GM12875 (cell line): Measurements from ENCODE around the gene NSF.

Experiments
- H3K4me3 ChIP-seq: one replicate; pipeline ENCODE4 v1.5.1; 2011; ENCODE audit warnings: low read depth, low read length, control low read depth
- CTCF ChIP-seq: IDR thresholded peaks from 2 replicates; pipeline ENCODE4 v1.5.1; 2011; ENCODE audit warnings: low read depth, mild to moderate bottlenecking, control low read depth, inconsistent platforms, low read length, moderate library complexity, borderline replicate concordance; ENCODE audit not compliant: insufficient read depth

Gene NSF

GRCh38 chr17:46730679-46731078, 140.2 kb downstream of the NSF start:
- H3K4me3 ChIP-seq, result no peak overlapping the region
- no peak for TF ChIP-seq CTCF

GRCh38 chr17:46732160-46732559, 141.7 kb downstream of the NSF start:
- no peak for TF ChIP-seq CTCF
- H3K4me3 ChIP-seq, result no peak overlapping the region

GRCh38 chr17:46732754-46733398, 142.4 kb downstream of the NSF start:
- no peak for TF ChIP-seq CTCF
- no peak overlapping the region for H3K4me3 ChIP-seq

- no peak for TF ChIP-seq CTCF
- no peak overlapping the region for H3K4me3 ChIP-seq
Measured at GRCh38 chr17:46733837-46734475, 143.5 kb downstream of the NSF start.

GRCh38 chr17:46736100-46736499, 145.6 kb downstream of the NSF start:
- no peak for TF ChIP-seq CTCF
- H3K4me3 ChIP-seq, result no peak overlapping the region

- H3K4me3 ChIP-seq, result no peak overlapping the region
- TF ChIP-seq CTCF, result no peak
Measured at GRCh38 chr17:46737326-46737725, 146.9 kb downstream of the NSF start.

- H3K4me3 ChIP-seq, result no peak overlapping the region
- TF ChIP-seq CTCF, result no peak
Measured at GRCh38 chr17:46738544-46738943, 148.1 kb downstream of the NSF start.
